Stimulated activated CD4-positive, alpha-beta T cell treated with anti-CD3 and anti-CD28 coated beads, Interleukin-4, amount 100 ng/mL, for 1 hour (primary cell): ENCODE results near the gene DYNLT1.

Source experiments
- DNase-seq: peaks from one replicate; pipeline ENCODE4 v3.0.0-alpha.2; 2020

The DYNLT1 gene

GRCh38 chr6:158591810-158592209 lies 52.7 kb downstream of the DYNLT1 start:
- DNase-seq, result no peak

DNA sequence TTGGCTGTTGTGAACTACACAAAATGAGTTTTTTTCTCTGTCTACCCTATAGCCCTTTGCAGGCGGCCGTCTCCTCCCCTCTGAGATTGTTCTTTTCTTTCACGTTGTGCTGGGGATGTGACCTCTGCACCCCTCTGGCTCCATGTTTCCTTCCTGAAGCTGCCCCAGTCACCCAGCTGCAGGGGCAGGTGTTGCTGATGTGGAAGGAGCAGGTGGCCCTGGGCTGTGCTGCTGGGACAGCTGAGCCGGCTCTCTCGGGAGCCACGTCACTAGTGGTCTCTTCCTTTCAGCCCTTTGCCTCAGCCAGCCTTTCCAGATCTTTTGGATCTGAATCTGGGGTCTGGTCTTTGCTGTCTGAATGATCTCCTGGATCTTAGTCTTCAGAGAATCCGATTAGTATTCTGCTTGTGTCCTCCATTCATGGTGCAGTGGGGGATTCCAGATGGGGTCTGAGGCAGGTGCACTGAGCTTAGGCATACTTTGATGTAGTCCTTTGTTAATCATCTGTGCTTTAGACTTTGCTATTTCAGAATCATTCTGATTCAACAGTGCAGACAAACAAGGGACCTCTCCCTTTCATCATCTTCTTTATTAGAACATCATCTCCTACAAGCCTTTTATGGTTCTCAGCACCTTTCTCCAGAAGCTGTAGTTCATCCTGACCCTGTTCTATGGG lies 53.3 kb downstream of the DYNLT1 start:
- no peak for DNase-seq

DNA sequence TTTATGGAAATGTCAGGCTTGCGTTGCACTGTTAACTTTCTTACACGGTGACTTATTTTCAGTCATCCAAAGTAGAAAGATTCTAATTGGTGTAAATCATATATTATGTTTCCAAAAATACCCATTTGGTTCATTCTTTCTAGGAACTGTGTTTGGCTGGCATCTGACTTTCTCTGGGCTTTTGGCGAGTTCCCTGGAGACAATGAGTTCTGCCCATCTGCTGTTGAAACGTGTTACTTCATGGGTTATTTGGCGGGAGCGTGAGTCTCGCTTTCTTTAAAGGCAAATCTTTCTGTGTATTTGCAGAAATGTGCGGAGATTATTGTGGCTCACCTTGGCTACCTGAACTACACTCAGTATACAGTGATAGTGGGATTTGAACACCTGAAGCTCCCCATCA lies 55.2 kb downstream of the DYNLT1 start:
- DNase-seq, result no peak

DNA sequence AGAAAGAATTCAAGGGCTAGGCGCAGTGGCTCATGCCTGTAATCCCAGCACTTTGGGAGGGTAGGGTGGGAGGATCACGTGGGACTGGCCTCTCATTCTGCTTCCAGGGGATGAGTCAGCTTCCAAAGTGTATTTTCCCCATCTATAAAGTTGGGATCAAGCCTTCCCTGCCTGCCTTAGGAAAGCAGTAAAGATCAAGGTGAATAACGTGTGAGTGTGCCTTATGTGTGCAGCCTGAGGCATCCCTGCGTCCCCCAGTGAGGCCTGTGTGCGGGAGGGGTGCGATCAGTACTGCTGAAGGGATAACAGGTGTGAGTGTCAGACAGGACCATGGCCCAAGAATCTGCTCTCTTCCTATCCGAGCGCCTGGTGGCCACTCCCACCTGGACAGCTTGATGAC lies 57.9 kb downstream of the DYNLT1 start:
- DNase-seq, result no peak
